ENCODE measurements around the gene SLC22A9. TPM values are rescaled to one million over a fixed set of nuclear protein-coding genes. Genes with fewer than 3 reads are reported as not detected.
"Not testable (repeated sequence)": the region's sequence is repeated elsewhere in the genome, so short reads cannot be mapped to it uniquely, and the experiment has no call there.

Gene SLC22A9
- not detected in 2 replicates for total RNA-seq

GRCh38 chr11:63369165-63369970 is at the start of gene SLC22A9:
Gene SLC22A9 (plus strand): TSS chr11:63369785. CDS start chr11:63370057, 272 bp downstream.
- DNase-seq (ENCODE audit: low read depth in 2 of 2), result no peak

- DNase-seq (ENCODE audit: low read depth in 2 of 2), result no peak
These were observed 47.9 kb upstream of the SLC22A9 start for GRCh38 chr11:63321723-63322122.

GRCh38 chr11:63335089-63335488 is 34.5 kb upstream of the SLC22A9 start:
- DNase-seq (ENCODE audit: low read depth in 2 of 2), result not testable (repeated sequence)

GRCh38 chr11:63337070-63337469 is 32.5 kb upstream of the SLC22A9 start:
- no peak for DNase-seq (ENCODE audit: low read depth in 2 of 2)

GRCh38 chr11:63343130-63343529 is 26.5 kb upstream of the SLC22A9 start:
- no peak for DNase-seq (ENCODE audit: low read depth in 2 of 2)

GRCh38 chr11:63352144-63352543 is 17.4 kb upstream of the SLC22A9 start:
- DNase-seq (ENCODE audit: low read depth in 2 of 2), result no peak

- no peak for DNase-seq (ENCODE audit: low read depth in 2 of 2)
These were observed 7.3 kb upstream of the SLC22A9 start for GRCh38 chr11:63362196-63362793.

- DNase-seq (ENCODE audit: low read depth in 2 of 2), result no peak
These were observed 495 bp downstream of the SLC22A9 start for GRCh38 chr11:63369971-63370588.

GRCh38 chr11:63371396-63371795 is 1.8 kb downstream of the SLC22A9 start:
- DNase-seq (ENCODE audit: low read depth in 2 of 2), result no peak

- DNase-seq (ENCODE audit: low read depth in 2 of 2), result no peak
These were observed 5.8 kb downstream of the SLC22A9 start for GRCh38 chr11:63375434-63375833.

GRCh38 chr11:63380130-63380529 is 10.5 kb downstream of the SLC22A9 start:
- no peak for DNase-seq (ENCODE audit: low read depth in 2 of 2)

GRCh38 chr11:63395697-63396096 is 26.1 kb downstream of the SLC22A9 start:
- DNase-seq (ENCODE audit: low read depth in 2 of 2), result no peak

GRCh38 chr11:63404161-63404935 is 34.8 kb downstream of the SLC22A9 start:
- DNase-seq (ENCODE audit: low read depth in 2 of 2), result no peak

GRCh38 chr11:63405114-63405513 is 35.5 kb downstream of the SLC22A9 start:
- no peak for DNase-seq (ENCODE audit: low read depth in 2 of 2)

- no peak for DNase-seq (ENCODE audit: low read depth in 2 of 2)
These were observed 36.9 kb downstream of the SLC22A9 start for GRCh38 chr11:63406458-63406857.

- DNase-seq (ENCODE audit: low read depth in 2 of 2), result no peak
These were observed 47.7 kb downstream of the SLC22A9 start for GRCh38 chr11:63417174-63417852.

- DNase-seq (ENCODE audit: low read depth in 2 of 2), result no peak
These were observed 58.5 kb downstream of the SLC22A9 start for GRCh38 chr11:63427971-63428508.

- not testable (repeated sequence) for DNase-seq (ENCODE audit: low read depth in 2 of 2)
These were observed 61.1 kb downstream of the SLC22A9 start for GRCh38 chr11:63430731-63431130.

- not testable (repeated sequence) for DNase-seq (ENCODE audit: low read depth in 2 of 2)
These were observed 65.8 kb downstream of the SLC22A9 start for GRCh38 chr11:63435351-63435750.

- DNase-seq (ENCODE audit: low read depth in 2 of 2), result not testable (repeated sequence)
These were observed 66.2 kb downstream of the SLC22A9 start for GRCh38 chr11:63435831-63436230.

GRCh38 chr11:63443714-63444113 is 74.1 kb downstream of the SLC22A9 start:
- DNase-seq (ENCODE audit: low read depth in 2 of 2), result no peak
